ENCODE measurements around the gene HSF5. TPM values are rescaled to one million over a fixed set of nuclear protein-coding genes. Genes with fewer than 3 reads are reported as not detected.

Gene HSF5
- total RNA-seq, 1 donor from 2014 or later = not detected

DNA sequence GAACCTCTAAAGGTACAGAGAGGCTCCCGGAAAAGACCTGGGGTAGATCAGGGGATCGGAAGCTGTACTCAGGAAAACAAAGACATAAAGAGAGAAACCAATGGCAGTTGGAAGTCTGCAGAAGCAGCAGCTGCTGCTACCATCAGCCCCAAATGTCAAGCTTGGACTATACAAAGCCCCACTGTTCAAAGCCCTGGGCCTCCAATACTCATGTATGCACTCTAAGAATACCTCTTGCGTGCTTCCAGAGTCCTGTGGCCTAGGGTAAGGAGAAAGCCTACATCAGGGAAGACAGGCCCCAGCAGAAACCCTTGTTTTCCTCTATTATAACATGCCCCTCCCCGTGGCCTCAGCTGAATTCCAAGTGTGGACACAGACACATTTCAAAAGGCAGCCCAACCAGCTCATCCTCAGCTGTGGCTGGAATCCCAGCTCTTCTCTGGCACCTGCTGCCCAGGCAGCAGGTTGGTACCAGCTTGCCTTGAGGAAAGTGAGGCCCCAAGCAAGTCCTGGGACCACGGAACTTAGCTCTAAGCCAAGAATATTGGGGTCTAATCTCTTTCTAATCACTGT is 45.5 kb upstream of the HSF5 start:
- peaks cover 30% of the 10 kb centered on the region for H3K4me1 Mint-ChIP-seq
- H3K4me3 ChIP-seq = no peak overlapping the region
- no peaks in the 10 kb centered on the region for H3K9me3 ChIP-seq (ENCODE audit: low read depth)
- peaks cover 23% of the 10 kb centered on the region for H3F3A ChIP-seq (ENCODE audit: low read depth)
- H3K27ac ChIP-seq = no peak overlapping the region
- H3K4me2 ChIP-seq = no peak overlapping the region
- H3K27me3 ChIP-seq = peaks cover 11% of the 10 kb centered on the region
- no peak overlapping the region for H2AFZ ChIP-seq (replicated peaks)
- no peaks in the 10 kb centered on the region for H3K36me3 ChIP-seq
- no peaks in the 10 kb centered on the region for H3K79me2 ChIP-seq (ENCODE audit: low read depth)
- DNase-seq (ENCODE audit: low spot score) = no peak
- H3K4me3 Mint-ChIP-seq = peak overlapping the region; percentile 54
- no peaks in the 10 kb centered on the region for H4K20me1 ChIP-seq (ENCODE audit: low read depth)
- H3K9me3 Mint-ChIP-seq = no peaks in the 10 kb centered on the region
- H3K36me3 Mint-ChIP-seq = no peaks in the 10 kb centered on the region
- H3K9ac ChIP-seq = no peak overlapping the region
- peaks cover 32% of the 10 kb centered on the region for H3K4me1 ChIP-seq
- no peak overlapping the region for H3K27ac Mint-ChIP-seq
- peaks cover 22% of the 10 kb centered on the region for H3K27me3 Mint-ChIP-seq (ENCODE audit: insufficient read depth, low read depth)
- no peak for TF ChIP-seq EZH2phosphoT487 (IDR thresholded peaks at IDR 0.05)

DNA sequence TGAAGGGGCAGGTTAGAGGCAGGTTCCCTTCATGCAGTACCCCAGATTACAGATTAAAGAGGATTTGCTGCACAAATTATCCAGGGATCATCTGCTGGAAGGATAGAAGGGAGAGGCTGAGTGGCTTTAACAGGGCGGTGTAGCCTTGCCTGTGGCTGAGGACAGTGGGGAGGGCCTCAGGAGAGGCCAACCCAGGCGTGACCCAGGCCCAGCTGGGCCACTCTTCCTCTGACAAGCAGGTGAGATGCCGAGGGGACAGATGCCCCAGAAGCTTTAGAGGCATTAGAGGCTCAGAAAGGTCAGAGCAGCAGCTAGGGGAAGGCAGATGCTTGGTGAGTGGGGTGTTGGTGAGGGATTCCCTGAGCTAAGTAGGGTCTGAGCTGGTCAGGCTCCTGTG is 44.3 kb upstream of the HSF5 start:
- Histone ChIP-seq H3K4me3 (peak overlapping the region; percentile 76), H3K4me2 (peak overlapping the region; percentile 94), H4K20me1 (ENCODE audit: low read depth) (no peaks in the 10 kb centered on the region), H3K9me3 (ENCODE audit: low read depth) (no peaks in the 10 kb centered on the region), H2AFZ (replicated peaks) (peak overlapping the region; percentile 98), H3F3A (ENCODE audit: low read depth) (peaks cover 23% of the 10 kb centered on the region), H3K79me2 (ENCODE audit: low read depth) (no peaks in the 10 kb centered on the region), H3K36me3 (no peaks in the 10 kb centered on the region), H3K9ac (no peak overlapping the region), H3K27me3 (peaks cover 11% of the 10 kb centered on the region), H3K4me1 (peaks cover 32% of the 10 kb centered on the region), H3K27ac (no peak overlapping the region)
- peak; percentile 30 for DNase-seq (ENCODE audit: low spot score)
- Mint-ChIP-seq H3K36me3 (no peaks in the 10 kb centered on the region), H3K27ac (no peak overlapping the region), H3K27me3 (ENCODE audit: insufficient read depth, low read depth) (peaks cover 22% of the 10 kb centered on the region), H3K4me3 (peak overlapping the region; percentile 82), H3K9me3 (no peaks in the 10 kb centered on the region), H3K4me1 (peaks cover 30% of the 10 kb centered on the region)
- TF ChIP-seq EZH2 (IDR thresholded peaks at IDR 0.05) (no peak), EZH2phosphoT487 (IDR thresholded peaks at IDR 0.05) (no peak)
- TF ChIP-seq, protein P1, sequence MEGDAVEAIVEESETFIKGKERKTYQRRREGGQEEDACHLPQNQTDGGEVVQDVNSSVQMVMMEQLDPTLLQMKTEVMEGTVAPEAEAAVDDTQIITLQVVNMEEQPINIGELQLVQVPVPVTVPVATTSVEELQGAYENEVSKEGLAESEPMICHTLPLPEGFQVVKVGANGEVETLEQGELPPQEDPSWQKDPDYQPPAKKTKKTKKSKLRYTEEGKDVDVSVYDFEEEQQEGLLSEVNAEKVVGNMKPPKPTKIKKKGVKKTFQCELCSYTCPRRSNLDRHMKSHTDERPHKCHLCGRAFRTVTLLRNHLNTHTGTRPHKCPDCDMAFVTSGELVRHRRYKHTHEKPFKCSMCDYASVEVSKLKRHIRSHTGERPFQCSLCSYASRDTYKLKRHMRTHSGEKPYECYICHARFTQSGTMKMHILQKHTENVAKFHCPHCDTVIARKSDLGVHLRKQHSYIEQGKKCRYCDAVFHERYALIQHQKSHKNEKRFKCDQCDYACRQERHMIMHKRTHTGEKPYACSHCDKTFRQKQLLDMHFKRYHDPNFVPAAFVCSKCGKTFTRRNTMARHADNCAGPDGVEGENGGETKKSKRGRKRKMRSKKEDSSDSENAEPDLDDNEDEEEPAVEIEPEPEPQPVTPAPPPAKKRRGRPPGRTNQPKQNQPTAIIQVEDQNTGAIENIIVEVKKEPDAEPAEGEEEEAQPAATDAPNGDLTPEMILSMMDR (IDR thresholded peaks at IDR 0.05) = no peak

DNA sequence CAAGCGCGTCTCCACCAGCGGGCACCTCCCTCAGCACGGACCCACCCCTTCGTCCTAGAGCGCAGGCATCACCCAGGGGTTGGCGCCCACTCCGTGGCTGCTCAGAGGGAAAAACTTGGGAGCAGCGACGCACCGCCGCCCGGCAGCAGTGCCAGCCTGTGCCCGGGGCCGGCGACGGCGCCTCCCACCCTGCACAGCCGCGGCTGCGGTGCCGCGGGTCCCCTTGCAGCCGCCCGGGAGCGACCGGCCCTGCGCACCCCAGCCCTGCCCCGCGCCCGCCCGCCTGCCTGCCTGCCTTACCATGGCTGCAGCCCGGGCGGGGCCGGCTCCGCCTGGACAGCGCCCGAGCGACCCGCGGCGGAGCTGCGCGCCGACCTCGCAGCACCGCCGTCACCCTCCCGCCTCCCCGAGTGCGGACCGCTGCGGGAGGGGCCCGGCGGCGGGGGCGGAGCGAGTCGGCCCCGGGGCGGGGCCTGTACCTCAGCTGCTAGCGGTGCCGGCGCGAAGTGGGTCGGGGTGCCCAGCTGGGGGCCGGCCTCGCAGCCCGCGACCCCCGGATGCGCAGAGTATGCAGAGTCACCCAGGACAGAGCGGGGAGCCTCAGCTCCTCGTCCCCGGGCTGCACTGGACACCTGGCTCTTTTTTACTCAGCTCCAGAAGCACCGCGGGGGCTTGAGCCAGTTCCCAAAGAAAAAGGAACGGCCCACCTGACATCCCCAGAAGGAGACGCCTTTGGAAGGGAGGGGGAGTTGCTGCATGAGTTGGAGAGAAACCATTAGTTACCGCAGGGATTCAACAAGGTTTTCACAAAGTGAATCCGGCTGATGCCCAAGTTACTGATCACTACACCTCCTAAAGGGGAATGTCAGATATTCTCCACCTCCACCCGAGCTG is 43.7 kb upstream of the HSF5 start:
- no peaks in the 10 kb centered on the region for H3K9me3 Mint-ChIP-seq
- Histone ChIP-seq H3K4me3 (peak overlapping the region; percentile 76), H3K9me3 (ENCODE audit: low read depth) (no peaks in the 10 kb centered on the region), H3F3A (ENCODE audit: low read depth) (peaks cover 23% of the 10 kb centered on the region), H3K9ac (no peak overlapping the region), H3K27ac (no peak overlapping the region), H3K36me3 (no peaks in the 10 kb centered on the region), H3K4me2 (peak overlapping the region; percentile 94), H3K4me1 (peaks cover 32% of the 10 kb centered on the region), H2AFZ (replicated peaks) (peak overlapping the region; percentile 98), H3K79me2 (ENCODE audit: low read depth) (no peaks in the 10 kb centered on the region), H3K27me3 (peaks cover 11% of the 10 kb centered on the region), H4K20me1 (ENCODE audit: low read depth) (no peaks in the 10 kb centered on the region)
- peaks cover 22% of the 10 kb centered on the region for H3K27me3 Mint-ChIP-seq (ENCODE audit: insufficient read depth, low read depth)
- H3K36me3 Mint-ChIP-seq = no peaks in the 10 kb centered on the region
- peaks cover 30% of the 10 kb centered on the region for H3K4me1 Mint-ChIP-seq
- peak; percentile 90 for DNase-seq (ENCODE audit: low spot score)
- no peak overlapping the region for H3K27ac Mint-ChIP-seq
- H3K4me3 Mint-ChIP-seq = peak overlapping the region; percentile 82
- no peak for TF ChIP-seq EZH2 (IDR thresholded peaks at IDR 0.05)
- no peak for TF ChIP-seq EZH2phosphoT487 (IDR thresholded peaks at IDR 0.05)
- TF ChIP-seq, protein P1 (IDR thresholded peaks at IDR 0.05) = no peak

Measured in neural progenitor cell (in vitro differentiated cells).